ENCODE measurements around the gene CDKN1A.

DNA sequence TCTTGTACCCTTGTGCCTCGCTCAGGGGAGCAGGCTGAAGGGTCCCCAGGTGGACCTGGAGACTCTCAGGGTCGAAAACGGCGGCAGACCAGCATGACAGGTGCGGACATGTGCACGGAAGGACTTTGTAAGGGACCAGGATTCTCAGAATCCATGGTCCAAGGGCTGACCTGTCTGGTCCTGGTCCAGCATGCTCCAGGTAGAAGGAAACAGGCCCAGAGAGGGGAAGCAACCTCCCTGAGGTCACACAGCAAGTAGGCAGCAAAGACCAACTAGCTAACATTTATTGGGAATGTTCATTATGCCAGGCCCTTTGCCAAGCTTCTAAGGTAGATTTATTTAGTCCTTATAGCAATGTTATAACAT, 5.9 kb downstream of the CDKN1A start:
- TF ChIP-seq FOXM1 (IDR thresholded peaks at IDR 0.05; ENCODE audit: borderline replicate concordance) (no peak), SUZ12 (IDR thresholded peaks at IDR 0.05) (no peak), SP1 (IDR thresholded peaks at IDR 0.05) (no peak), ZNF384 (IDR thresholded peaks at IDR 0.05) (no peak), FOXA1 (IDR thresholded peaks at IDR 0.05) (no peak), L3MBTL2 (conservative IDR thresholded peaks at IDR 0.05) (no peak), CTBP1 (IDR thresholded peaks at IDR 0.05; ENCODE audit: borderline replicate concordance) (no peak), TARDBP (IDR thresholded peaks at IDR 0.05) (no peak)
